Skeletal muscle satellite cell (primary cell): ENCODE measurements around the gene FRMD4A.
"Not testable (repeated sequence)": the region's sequence is repeated elsewhere in the genome, so short reads cannot be mapped to it uniquely, and the experiment has no call there.

Experiments used
- H3K27me3 ChIP-seq: 2 replicates; pipeline ENCODE4 v1.7.0; 2013; ENCODE audit warnings: low read length; ENCODE audit not compliant: control insufficient read depth, insufficient read depth
- H3K36me3 ChIP-seq: 2 replicates; pipeline ENCODE4 v1.7.0; 2013; ENCODE audit warnings: mild to moderate bottlenecking, control low read depth, low read length; ENCODE audit not compliant: insufficient read depth
- H3K4me1 ChIP-seq: 2 replicates; pipeline ENCODE4 v1.7.0; 2013; ENCODE audit warnings: low read length; ENCODE audit not compliant: control insufficient read depth, insufficient read depth
- H3K4me2 ChIP-seq: 2 replicates; pipeline ENCODE4 v1.7.0; 2013; ENCODE audit warnings: mild to moderate bottlenecking, low read length
- H3K4me3 ChIP-seq: 2 replicates; pipeline ENCODE4 v1.7.0; 2013; ENCODE audit warnings: low read length
- H3K9ac ChIP-seq: 2 replicates; pipeline ENCODE4 v1.7.0; 2013; ENCODE audit warnings: mild to moderate bottlenecking, low read depth, low read length, moderate library complexity
- H3K9me3 ChIP-seq: replicated peaks from 2 replicates; pipeline ENCODE4 v1.7.0; 2013; ENCODE audit warnings: mild to moderate bottlenecking, control low read depth, low read length

The FRMD4A gene

DNA sequence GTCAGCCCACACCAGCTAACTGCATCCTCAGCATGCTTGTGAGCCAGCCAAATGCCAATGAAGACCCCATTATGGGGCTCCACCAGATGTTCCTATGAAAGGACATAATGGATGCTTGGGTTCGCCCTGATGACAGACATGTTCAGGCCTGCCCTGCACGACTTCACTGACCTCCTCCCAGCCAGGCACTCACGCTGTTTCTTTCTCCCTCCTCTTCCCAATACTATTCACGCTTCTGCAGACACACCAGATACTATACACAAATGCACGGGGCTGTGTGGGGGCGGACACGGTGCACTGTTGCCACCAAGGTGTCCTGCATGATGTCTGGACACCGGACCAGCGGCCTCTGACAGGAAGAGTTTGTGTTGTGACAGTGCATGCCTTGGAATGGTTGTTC is 459.7 kb downstream of the FRMD4A start:
- peaks cover 29% of the 10 kb centered on the region for H3K4me1 ChIP-seq
- H3K36me3 ChIP-seq: no peaks in the 10 kb centered on the region
- no peaks in the 10 kb centered on the region for H3K9me3 ChIP-seq
- no peaks in the 10 kb centered on the region for H3K27me3 ChIP-seq
- no peak overlapping the region for H3K4me2 ChIP-seq
- H3K4me3 ChIP-seq: no peak overlapping the region
- H3K9ac ChIP-seq: no peak overlapping the region

DNA sequence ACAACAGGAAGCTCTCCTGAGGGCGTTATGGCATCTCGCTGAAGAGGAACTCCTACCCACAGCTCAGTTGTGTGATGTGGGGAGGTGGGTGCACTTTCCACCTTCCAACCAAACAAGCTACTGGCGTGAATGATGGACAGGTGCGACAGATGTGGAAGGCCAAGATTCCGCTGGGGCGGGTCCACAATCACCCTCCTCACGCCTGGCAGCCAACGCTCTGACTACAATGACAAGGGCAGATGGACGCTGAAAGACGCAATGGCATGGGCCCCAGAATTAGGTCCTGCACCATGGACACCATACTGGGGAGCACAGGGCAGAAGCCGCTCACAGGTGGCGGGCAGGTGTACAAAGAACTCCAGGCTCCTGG is 461.4 kb downstream of the FRMD4A start:
- H3K4me1 ChIP-seq: peaks cover 36% of the 10 kb centered on the region
- H3K36me3 ChIP-seq: no peaks in the 10 kb centered on the region
- no peak overlapping the region for H3K4me3 ChIP-seq

DNA sequence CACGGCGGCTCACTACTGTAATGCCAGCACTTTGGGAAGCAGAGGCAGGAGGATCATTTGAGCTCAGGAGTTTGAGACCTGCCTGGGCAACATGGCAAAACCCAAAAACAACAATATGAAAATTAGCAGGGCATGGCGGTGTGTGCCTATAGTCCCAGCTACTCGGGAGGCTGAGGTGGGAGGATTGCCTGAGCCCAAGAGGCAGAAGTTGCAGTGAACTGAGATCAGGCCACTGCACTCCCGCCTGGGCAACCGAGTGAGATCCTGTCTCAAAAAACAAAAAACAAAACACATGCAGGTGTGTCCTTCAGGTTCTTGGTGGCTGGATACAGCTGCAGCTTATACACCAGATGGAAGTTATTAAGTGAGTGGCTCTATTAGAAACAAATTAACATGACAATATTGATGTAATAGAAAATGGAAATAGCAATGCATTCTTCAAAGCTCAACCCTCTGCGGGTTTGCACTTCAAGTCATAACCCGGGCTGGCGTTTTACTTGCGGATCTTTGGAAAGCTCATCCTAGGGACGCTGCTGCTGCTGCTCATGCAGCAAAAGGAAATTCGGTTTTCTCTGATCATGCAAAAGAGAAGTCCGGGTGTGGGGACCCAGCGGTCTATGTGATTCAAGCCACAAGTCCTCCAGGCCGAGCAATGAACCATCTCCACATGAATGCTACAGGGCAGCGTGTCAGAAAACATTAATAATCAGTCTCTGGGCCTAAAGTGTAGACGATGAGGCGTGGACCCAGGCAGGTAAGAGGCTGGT is 462.0 kb downstream of the FRMD4A start:
- peaks cover 32% of the 10 kb centered on the region for H3K4me1 ChIP-seq
- H3K9ac ChIP-seq: no peak overlapping the region
- no peak overlapping the region for H3K4me2 ChIP-seq
- H3K4me3 ChIP-seq: no peak overlapping the region
- H3K9me3 ChIP-seq: no peaks in the 10 kb centered on the region
- no peaks in the 10 kb centered on the region for H3K27me3 ChIP-seq
- H3K36me3 ChIP-seq: no peaks in the 10 kb centered on the region

More for the DNA sequence above, 461.4 kb downstream of the FRMD4A start:
- Histone ChIP-seq H3K9me3 (no peaks in the 10 kb centered on the region), H3K27me3 (no peaks in the 10 kb centered on the region), H3K4me2 (no peak overlapping the region), H3K9ac (no peak overlapping the region)

DNA sequence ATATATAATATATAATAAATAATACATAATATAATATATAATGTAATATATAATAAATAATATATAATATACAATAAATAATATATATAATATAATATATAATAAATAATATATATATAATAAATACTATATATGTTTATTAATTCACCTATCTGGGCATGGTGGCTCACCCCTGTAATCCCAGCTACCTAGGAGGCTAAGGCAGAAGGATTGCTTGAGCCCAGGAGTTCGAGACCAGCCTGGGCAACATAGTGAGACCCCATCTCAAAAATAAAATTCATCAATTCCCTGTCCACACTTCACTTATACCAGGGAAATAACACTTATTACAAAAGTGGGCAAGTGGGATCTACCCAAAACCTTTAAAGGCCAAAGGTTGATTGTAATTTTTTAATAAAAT is 462.9 kb downstream of the FRMD4A start:
- H3K36me3 ChIP-seq: no peaks in the 10 kb centered on the region
- no peak overlapping the region for H3K9ac ChIP-seq
- H3K9me3 ChIP-seq: no peaks in the 10 kb centered on the region
- H3K27me3 ChIP-seq: no peaks in the 10 kb centered on the region
- no peak overlapping the region for H3K4me2 ChIP-seq
- H3K4me3 ChIP-seq: no peak overlapping the region
- peaks cover 34% of the 10 kb centered on the region for H3K4me1 ChIP-seq

DNA sequence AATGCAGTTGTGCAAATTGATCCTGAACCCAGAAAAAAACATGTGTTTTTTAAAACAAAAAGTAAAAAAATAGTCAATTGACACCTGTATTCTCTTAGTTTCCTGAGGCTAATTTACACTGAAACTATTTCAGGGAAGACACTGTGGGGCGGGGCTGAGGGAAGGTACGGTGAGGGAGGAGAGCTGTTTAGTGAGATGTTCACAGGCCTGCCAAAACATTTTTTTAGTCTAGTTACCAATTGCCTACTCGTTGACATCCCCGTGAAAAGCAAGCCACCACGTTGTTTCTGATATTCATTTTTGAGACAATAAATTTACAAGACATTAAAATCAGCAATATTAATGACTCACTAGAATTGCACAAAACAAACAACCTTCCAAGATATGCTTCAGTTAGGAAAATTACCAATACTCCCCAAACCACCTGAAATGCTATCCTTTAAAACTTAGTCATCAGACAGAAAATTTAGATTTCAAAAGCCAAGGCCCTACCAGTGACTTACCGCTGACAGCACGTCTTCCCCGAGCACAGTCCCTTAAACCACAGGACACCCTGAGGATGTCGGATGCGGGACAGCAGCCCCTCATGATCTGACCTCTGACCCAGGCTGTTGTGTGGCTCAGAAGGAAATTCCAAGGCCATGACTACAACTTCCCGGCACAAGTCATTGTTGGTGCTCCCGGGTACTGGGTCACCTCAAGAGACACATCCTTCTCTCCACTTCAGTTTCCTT is 464.8 kb downstream of the FRMD4A start:
- Histone ChIP-seq H3K4me1 (peaks cover 24% of the 10 kb centered on the region), H3K4me3 (peak overlapping the region; percentile 37), H3K36me3 (no peaks in the 10 kb centered on the region), H3K27me3 (no peaks in the 10 kb centered on the region), H3K4me2 (peak overlapping the region; percentile 72), H3K9ac (peak overlapping the region; percentile 4), H3K9me3 (no peaks in the 10 kb centered on the region)

DNA sequence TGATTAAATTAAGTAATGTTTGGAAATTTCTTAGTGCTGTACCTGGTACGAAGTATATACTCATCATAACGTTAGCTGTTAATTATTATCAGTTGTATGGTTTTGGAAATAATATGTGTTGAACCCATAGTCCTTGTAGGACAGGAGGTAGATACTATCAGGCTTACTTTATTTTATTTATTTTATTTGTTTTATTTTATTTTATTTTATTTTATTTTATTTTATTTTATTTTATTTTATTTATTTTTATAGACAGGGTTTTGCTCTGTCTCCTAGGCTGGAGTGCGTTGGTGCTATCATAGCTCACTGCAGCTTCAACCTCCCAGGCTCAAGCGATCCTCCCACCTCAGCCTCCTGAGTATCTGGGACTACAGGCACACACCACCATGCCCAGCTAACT is 465.5 kb downstream of the FRMD4A start:
- peaks cover 28% of the 10 kb centered on the region for H3K4me1 ChIP-seq
- not testable (repeated sequence) for H3K27me3 ChIP-seq, H3K9me3 ChIP-seq, H3K36me3 ChIP-seq, H3K4me3 ChIP-seq, H3K9ac ChIP-seq
- peak overlapping the region; percentile 72 for H3K4me2 ChIP-seq

DNA sequence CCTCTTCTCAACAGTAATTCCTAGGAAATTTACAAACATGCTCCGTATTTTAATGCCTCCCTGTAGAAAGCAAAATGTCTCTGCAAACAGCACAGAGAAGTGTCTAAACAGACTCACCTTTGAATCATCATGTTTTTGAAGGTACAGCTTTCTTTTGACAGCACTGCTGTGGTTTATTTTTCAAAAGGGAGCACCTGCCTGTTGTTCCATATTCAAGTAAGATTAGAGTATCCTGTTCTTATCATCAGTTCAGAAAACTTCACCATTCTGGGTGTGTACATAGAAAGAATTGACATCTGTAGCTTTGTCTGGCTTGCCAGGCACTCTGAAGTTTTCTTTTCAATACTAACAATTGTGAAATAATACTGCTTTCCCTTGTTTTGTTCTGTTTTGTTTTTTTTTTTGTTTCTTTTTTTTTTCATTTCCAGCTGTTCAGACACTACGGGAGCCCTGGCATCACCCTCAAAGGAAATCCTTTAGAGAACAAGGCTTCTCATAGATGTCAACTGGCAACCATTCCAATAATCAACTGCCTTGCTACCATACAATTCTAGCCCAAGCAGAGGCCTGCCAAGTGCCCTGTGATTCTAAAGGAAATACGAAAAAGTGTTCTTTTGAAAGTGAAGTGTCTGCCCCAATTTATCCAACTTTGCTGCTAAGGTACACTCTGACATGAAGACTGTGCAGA is 468.0 kb downstream of the FRMD4A start:
- peaks cover 34% of the 10 kb centered on the region for H3K4me1 ChIP-seq
- H3K9ac ChIP-seq: no peak overlapping the region
- H3K27me3 ChIP-seq: no peaks in the 10 kb centered on the region
- H3K9me3 ChIP-seq: no peaks in the 10 kb centered on the region
- H3K36me3 ChIP-seq: no peaks in the 10 kb centered on the region
- no peak overlapping the region for H3K4me3 ChIP-seq
- H3K4me2 ChIP-seq: no peak overlapping the region

DNA sequence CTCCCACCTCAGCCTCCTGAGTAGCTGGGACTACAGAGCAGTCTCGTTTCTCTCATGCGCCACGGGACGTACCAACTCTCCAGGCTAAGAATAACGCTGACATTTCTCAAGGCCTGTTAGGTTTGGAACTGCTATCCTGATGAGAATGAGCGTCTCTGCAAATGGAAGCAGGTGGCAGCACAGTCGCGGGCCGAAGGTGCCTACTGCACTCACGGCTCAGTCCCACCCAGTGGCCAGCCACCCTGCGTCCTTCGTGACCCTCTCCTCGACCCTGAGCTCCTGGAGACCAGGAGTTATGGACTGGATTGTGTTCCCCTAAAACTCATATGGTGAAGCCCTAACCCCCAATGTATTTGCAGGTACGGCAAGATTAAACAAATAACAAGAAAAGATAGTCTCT is 469.8 kb downstream of the FRMD4A start:
- Histone ChIP-seq H3K4me2 (no peak overlapping the region), H3K4me1 (peaks cover 25% of the 10 kb centered on the region), H3K9me3 (no peaks in the 10 kb centered on the region), H3K27me3 (no peaks in the 10 kb centered on the region), H3K9ac (no peak overlapping the region), H3K36me3 (no peaks in the 10 kb centered on the region), H3K4me3 (no peak overlapping the region)

DNA sequence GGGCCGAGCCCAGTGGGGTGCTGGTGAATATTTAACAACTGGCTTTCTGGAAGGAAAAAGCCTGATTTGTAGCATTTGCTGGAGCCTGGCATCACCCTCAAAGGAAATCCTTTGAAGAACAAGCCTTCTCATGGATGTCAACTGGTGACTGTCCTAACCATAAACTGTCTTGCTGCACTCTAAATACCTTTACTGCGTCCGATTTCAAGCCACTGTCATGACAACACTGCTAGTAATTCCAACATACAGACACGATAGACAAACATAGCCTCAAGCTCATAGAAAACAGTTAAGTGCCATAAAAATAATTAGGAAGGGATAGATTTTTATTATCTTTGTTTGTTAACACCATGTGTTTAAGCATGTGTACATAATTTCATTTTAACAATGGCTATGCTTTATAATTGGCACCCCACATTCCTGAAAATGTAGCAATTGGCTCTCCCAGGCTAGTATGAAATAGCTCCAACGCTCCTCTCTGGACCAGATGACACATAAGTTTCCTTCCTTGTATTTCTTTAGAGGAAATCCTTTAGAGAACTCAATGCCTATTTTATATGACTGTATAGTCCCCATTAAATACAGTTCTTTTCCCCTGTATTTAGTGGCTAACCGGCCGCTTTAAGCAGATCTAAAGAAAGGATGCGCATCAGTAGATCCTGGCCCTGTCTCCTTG is 470.6 kb downstream of the FRMD4A start:
- Histone ChIP-seq H3K4me3 (no peak overlapping the region), H3K9ac (no peak overlapping the region), H3K27me3 (no peaks in the 10 kb centered on the region)

DNA sequence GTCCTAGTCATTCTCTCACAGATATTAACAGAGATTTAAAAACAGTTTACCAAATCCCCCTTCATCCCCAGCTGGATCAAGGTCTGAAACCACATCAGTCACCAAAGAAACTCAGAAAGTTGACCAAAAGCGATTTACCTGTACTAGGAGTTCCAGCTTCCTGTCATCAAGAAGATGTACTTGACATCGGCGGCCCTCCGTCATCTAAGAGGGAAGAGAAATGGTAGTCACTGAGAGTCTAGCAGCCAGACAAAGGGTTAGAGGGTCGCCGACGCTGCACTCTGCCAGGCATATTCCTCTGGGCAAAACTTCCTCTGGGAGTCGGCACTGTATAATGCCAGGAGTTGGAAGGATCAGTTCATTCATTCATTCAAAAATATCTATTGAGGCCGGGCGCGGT is 472.0 kb downstream of the FRMD4A start:
- Histone ChIP-seq H3K4me1 (peaks cover 19% of the 10 kb centered on the region), H3K9ac (no peak overlapping the region), H3K4me3 (no peak overlapping the region)

More for the DNA sequence above, 470.6 kb downstream of the FRMD4A start:
- Histone ChIP-seq H3K9me3 (no peaks in the 10 kb centered on the region), H3K4me2 (peak overlapping the region; percentile 40), H3K4me1 (peaks cover 19% of the 10 kb centered on the region), H3K36me3 (no peaks in the 10 kb centered on the region)

DNA sequence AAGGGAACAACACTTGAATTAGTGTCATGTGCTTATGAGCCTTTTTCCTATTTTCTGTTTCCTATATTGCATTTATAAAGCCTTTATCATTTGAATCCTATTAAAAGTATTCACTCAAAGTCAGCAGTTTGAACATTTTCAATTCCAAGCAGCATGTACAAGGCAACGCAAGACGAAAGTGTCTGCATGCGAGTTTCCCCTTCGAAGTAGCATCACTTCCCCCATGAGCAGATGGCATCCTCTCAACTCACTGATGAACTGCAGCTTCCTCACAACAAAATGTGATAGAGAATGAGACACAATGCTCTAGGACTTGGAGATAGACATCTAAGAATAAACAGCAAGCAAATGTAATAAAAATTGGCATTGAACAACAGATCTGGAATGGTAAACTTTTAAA is 473.3 kb downstream of the FRMD4A start:
- no peak overlapping the region for H3K9ac ChIP-seq

More for the DNA sequence above, 472.0 kb downstream of the FRMD4A start:
- H3K27me3 ChIP-seq: no peaks in the 10 kb centered on the region
- H3K36me3 ChIP-seq: no peaks in the 10 kb centered on the region
- H3K4me2 ChIP-seq: no peak overlapping the region
- H3K9me3 ChIP-seq: no peaks in the 10 kb centered on the region

More for the DNA sequence above, 473.3 kb downstream of the FRMD4A start:
- Histone ChIP-seq H3K4me2 (no peak overlapping the region), H3K36me3 (no peaks in the 10 kb centered on the region), H3K9me3 (no peaks in the 10 kb centered on the region), H3K27me3 (no peaks in the 10 kb centered on the region), H3K4me1 (peaks cover 11% of the 10 kb centered on the region), H3K4me3 (no peak overlapping the region)
